Myocyte (in vitro differentiated cells): ENCODE results near the gene ASB18. TPM values are rescaled to one million over a fixed set of nuclear protein-coding genes. Genes with fewer than 3 reads are reported as not detected.

Experiments
- DNase-seq: peaks from one replicate; pipeline ENCODE4 v3.0.0-alpha.2; 2012; ENCODE audit warnings: low read depth
- total RNA-seq: library from RNA; depleted of rRNA; stranded (reverse); fragments of >200 nt; gene quantifications from 2 replicates; pipeline ENCODE4 v1.2.3, GENCODE V29; 2014

Gene ASB18
- total RNA-seq, 1 donor from 2014 or later, result 0.24 TPM

DNA sequence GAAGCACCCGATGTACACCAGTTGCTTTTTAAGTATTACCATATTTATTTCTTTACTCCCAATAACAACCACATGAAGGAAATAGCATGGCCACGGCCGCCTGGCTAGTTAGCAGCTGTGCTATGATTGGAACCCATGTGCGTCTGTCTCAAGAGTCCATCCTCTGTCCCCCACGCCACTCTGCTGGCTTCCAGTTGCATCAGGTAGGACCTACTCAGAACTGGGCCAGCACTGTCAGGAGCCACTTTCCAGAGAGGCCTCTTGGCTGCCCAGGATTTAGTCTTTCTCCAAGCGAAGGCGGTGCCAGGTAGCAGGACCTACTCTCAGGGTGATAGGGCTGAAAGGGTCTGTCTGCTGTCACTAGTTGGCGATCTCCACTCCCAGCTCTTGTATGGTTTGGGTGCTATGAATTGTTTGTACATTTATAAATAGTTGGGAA lies 22.1 kb downstream of the ASB18 start:
- DNase-seq, result no peak

DNA sequence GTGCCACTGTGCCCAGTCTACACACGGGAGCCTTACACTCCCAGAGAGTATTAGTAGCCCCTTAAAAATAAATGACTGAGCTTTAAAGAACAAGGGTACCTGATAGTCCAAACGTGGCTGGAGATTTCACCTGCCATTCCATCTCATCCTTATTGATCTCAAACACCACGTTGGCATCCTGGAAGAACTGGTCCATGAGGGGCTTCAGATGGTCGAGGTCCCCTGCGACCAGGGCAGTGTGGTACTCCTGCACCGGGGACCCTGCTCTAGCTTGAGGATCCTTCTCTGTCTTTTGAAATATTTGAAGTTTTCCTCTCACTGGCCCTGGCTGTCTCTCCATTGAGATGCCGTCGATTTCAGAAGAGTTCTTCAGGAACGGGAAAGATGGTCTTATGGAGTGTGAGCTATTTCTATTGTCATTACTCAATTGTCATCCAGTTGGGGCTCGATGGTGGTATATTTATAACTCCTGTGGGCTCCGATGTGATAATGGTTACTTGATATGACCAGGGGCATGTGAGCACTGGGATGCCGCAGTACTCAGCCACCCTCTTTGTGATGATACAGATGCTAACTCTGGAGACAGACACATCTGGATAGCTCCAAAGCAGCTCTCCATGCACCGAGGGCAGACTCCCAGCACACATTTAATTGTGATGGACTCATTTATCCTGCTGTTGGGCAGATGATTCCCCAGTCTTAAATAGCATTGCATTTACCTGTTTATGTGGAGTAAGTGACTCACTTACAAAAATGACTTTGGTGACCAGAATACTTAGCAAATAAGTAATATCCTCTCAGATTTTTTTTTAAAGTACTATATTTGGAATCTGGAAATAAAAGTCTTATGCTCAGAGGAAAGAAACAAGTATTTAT lies 22.8 kb downstream of the ASB18 start:
- DNase-seq, result peak; percentile 78

DNA sequence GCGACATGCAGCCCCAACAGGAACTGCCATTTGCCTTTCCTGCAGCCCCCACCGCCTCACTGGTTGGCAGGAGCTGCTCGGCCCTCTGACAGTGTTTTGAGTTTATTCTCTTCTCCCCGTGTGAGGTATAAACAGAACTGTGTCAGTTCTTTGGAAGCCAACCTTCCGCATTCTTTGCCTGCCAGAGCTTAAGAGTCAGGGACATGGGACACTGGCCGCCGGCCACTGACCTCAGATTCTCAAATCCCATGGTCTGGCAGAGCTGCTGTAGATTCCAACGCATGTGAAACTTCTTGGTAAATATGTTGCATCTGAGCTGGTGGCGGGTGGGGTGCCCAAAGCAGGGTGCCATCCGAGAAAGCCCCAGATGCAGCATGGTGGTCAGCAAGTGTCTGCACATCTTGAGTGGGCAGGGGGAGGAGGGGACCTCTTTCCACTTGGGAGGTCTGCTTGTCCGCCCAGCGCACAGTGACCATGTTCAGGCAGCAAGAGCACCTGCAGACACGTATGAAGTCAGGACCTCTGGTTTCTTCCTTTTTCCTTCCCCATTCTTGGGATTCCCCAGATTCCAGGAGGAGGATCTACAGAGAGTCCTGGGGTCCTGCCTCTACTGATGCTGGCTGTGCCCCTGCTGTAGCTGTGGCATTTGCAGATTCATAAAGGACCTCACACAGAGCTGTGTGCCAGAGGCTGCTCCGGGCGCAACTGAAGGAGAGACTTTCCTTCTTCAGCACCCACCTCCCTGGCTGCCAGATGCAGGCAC lies 23.8 kb downstream of the ASB18 start:
- peak; percentile 86 for DNase-seq

DNA sequence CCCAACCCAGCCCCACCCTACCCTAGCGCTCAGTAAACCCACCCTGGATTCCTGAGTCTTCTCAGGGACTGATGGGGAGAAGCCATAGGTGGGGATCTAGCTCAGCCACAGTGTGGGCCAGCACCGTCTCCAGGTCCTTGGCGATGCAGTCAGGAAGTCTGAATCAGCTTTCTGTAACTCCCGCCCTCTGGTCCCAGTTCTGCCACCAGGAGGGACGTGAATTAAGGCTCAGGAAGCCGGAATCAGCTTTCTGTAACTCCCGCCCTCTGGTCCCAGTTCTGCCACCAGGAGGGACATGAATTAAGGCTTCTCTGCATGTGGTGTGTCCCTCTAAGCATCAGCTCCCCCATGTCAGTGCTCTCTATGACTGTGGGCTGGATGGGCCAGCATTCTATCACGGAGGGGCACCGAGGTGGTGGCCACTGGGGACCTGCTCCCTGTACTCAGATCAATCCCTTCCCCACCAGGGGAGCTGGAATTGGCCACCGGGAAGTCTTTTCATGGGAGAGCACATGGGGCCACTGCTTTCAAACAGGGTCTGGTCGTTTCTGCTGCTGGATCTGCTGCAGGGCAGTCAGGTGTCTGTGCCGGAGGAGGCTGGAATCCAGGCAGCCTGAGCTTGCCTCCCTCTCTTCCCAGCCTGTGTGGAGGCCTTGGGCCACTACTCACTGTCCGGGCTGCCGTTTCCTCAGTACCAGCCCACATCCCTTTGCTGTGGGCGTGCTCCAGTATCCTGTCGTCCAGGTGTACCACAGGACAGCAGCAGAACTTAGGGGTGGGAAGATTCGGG lies 24.7 kb downstream of the ASB18 start:
- DNase-seq, result no peak

DNA sequence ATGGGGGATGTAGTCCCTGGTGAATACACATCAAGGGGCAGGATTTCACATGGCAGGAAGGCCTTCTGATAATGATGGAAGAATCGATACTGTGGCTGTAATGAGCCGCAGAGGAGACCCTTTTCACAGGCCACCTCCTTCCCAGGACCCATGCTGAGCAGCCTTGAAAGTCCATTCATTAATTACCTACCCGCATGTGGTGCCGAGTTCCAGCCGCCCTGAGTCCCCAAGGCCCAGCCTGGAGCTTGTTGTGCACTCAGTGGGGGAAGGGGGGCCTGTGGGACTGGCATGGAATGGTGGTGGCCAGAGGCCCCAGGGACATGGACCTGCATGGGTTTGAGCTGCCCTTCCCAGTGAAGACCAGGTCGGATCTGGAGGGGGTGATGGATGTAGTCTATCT lies 25.5 kb downstream of the ASB18 start:
- DNase-seq, result no peak

DNA sequence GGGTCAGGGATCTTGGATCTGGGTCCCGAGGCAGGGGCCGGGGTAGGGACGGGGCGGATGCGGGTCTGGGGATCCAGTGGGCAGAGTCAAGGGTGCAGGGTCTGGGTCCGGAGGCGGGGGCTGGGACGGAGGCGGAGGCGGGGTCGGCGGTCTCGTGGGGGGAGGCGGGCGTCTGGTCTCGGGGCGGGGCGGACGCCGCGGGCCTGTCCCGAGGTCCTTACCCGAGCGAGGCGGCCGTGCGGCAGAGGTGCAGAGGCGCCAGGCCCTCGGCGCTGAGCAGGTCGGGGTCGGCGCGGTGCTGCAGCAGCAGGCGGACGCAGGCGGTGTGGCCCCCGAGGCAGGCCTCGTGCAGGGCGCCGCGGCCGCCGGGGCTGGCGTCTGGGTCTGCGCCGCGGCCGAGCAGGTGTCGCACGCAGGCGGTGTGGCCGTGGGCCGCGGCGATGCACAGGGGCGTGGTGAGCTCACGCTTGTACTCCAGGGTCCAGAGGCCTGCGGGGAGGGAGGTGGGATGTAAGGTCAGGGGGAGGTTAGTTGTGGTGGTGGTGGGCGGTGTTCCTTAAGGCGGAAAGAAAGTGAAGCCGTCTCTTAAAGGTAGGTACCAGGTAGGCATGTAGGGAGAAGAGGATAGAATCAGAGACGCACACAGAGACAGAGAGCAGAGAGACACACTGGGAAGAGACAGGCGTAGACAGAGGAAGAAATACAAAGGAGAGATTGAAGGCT lies 26.6 kb downstream of the ASB18 start:
- no peak for DNase-seq

DNA sequence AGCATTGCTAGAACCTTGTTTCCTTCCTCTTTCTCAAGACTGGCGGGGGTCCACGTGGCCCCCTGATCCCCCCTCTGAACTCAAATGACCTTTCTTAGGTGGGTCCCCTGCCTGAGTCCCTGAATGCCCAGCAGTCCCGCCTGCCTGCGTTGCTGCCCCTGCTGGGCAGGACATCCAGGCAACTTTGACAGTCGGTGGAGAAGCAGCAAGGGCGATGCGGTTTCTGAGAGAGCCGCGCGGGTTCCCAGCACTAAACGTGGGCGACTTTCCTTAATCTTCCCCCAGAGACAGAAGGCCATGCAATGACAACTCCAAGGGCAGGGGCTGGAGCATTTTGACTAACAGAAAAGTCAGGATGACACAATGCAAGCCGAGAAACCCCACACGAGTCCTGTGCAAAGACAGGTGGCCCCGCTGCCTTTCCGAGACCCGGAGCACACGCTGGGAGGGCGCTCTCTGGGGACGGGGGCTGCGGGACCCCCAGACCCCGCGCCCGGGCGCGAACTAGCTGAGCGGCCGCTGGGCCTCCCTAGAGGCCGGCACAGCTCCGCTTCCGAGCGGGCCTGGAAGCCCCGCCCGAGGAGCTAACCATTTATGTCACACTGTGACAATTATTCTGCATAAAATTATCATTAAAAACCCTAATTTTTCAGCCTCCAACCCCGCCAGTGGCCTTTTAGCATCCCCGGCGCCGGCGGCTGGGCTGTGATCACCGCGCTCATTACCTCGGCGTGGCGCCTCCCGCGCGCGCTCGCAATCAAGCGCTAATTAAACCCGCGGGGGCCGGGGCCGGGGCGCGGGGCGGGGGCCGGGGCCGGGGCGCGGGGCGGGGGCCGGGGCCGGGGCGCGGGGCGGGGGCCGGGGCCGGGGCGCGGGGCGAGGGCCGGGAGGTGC lies 27.4 kb downstream of the ASB18 start:
- DNase-seq, result no peak

DNA sequence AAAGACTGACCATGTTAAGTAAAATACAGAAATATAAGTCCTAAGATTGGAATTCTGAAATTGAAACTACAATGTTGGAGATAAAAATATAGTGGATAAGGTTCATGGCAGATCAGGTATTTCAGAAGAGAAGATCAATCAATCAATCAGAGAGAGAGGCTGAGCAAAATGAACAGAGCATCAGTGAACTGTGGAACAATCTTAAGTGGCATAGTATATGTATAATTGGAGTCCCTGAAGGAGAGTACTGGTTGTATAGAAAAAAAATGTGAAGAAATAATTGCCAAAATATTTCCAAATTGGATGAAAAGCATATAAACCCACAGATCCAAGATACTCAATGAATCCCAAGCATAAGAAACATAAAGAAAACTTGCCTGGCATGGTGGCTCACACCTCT lies 35.0 kb downstream of the ASB18 start:
- no peak for DNase-seq

DNA sequence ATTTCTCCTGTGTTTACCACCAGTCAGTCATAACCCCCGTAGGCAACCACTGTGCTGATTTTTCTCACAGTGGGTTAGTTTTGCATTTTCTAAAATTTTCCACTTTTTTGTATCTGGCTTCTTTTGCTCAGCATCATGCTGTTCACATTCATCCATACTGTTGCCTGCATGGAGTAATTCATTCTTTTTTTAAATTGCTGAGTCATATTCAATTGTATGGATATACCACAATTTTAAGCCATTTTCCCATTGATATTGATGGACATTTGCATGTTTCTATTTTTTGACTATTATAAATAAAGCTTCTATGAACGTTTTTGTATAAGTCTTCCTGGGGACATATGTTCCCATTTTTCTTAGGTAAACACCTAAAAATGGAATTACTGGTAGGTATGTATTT lies 40.5 kb downstream of the ASB18 start:
- DNase-seq, result no peak

DNA sequence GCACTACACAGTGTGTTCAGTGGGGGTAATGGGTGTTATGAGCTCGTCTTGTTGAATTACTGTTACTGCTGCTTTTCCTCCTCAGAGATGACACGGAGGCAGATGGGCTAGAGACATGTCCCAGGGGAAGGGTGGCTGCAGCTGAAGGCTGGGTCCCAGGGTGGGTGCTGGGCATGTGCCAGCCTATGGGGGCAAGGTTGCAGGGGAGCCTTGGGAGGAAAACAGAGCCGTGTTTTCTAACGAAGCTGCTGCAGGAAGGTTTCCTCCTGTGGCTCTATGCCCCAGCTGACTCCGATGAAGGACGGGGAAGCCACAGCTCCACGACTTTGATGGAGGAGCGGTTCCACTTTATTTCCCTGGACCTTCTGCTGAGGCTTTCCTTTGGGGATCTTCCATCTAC lies 42.4 kb downstream of the ASB18 start:
- no peak for DNase-seq

DNA sequence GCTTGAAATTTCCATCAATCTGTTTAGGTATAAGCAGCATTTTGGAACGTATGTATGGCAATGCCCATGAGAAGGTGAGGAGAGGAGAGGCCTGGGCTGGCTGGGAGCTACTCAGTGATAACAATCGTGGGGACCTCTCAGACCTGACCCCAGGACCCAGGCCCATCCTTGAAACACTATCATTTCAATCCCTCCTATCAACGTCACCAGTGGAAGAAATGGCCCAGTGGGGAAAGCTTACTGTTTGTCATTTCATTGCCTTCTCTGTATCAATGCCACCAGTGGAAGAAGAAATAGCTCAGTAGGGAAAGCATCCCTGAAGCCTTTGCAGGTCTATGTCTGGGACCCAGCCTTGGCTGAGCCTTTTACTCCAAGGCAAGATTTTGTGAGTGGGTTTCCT lies 44.8 kb downstream of the ASB18 start:
- no peak for DNase-seq

DNA sequence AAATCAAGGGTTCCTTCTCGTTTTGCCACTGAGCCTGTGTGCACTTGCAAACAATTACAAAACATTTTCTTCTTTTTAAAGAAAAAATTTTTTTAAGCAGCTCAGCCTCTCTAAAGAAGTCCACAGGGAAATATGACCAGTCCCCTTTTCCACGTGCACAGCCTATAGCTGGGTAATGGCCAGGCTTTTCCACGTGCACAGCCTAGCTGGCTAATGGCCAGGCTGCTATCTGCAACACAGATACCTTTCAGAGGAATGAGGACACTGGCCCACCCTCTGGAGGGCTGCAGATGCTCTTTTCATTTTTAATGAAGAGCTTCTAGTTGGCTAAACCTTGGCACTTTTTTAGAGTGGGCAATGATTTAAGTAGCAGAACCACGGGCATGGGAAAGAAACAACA lies 46.3 kb downstream of the ASB18 start:
- DNase-seq, result no peak

DNA sequence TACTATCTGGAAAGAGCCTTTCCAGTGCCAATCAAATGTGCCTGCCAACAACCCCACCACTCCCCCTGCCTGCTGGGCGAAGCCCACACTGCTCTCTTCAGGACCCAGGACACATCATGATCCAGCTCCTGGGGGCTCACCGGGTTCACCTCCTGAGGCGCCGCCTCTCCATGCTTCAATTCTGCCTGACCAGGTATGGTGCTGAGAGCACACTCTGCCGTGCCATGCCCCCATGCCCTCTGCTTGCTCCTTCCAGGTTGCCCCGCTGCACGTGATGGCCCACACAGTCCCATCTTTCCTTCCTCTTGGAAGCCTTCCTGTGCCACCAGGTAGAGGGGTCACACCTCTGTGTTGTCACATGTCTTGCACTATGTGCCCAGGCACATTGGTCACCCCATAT lies 47.5 kb downstream of the ASB18 start:
- DNase-seq, result no peak

DNA sequence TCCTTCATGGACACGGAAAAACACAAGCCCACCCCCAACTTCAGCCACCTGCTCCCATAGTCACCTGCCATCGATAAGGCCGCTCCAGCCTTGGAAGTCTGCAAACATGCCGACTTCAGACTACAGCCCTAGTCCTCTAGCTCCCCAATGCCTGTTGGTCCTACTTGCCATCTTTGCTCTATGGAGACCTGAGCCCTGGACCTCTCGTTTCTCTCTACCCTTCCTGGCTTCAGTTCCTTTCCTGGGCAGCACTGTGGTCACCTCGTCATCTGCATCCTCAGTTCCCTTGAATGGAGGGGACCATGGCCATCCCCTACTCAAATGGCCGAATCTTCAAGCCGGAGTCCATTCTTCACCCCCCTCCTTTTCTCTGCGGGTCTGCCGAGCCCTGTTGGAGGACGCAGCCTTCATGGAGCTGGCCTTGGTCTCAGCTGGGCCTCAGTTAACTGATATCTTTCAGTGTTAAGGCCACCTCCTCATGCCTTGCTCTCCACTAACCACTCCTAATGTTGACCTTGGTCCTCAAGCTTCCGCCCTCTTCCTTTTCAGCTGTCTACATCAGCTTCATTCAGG lies 48.4 kb downstream of the ASB18 start:
- DNase-seq, result no peak

DNA sequence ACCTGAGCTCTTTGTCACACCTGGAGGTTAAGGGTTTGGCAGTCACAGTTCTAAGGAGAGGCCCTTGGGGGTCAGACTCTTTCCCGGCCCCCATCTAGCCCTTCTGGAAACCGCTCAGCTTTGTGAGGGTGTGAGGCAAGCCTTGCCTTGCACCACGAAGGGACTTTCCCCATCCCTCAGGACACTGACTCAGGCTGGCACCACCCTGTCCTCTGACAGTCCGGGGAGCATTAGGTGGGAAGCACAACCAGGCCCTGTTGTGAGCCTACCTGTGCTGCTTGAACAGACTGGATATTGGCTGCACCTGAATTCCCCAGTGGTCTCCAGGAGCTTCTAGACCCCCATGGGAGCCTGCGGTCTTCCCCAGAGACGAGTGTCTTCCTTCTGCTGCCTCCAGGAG lies 49.0 kb downstream of the ASB18 start:
- DNase-seq, result no peak

DNA sequence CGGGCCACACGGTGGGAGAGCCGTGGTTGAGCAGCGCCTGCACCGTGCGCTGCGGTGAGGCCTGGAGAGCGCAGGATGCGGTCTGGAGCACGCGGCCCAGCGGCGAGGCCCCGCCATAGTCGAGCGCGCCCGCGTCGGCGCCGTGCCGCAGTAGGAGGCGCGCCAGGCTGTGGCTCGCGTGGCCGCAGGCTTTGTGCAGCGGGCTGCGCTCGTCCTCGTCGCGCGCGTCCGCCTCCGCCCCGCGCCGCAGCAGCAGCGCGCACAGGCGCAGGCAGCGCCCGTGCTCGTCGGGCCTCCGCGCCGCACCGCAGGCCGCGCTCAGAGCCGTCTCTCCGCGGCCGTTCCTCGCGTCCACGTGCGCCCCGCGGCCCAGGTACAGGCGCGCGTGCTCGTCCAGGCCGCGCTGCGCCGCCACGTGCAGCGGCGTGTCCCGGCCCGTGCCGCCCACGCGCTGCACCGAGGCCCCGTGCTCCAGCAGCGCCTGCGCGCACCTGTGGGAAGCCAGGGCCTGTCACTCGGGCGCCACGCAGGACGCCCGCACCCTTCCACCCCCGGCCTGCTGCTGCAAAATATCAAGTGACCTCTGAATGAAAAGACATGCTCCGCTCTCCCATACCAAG lies 49.7 kb downstream of the ASB18 start:
- no peak for DNase-seq

DNA sequence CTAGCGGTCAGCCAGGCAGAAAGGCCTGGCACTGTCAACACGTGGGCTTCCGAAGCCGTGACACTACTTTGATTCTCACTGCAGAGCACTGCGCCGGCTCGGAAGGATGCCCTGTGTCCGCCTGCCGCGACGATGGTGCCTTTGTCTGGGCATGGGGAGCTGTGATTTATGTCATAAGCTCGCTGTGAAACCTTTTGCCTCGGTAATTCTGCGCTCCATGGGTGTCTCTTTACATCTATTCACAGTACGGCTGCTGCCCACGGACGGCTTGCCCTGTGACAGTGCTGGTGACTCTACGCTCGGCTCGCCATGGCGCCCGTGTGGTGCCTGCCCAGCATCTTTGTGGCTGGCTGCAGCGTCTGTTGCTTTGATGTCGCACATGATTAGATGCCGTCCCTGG lies 52.9 kb downstream of the ASB18 start:
- DNase-seq, result no peak

DNA sequence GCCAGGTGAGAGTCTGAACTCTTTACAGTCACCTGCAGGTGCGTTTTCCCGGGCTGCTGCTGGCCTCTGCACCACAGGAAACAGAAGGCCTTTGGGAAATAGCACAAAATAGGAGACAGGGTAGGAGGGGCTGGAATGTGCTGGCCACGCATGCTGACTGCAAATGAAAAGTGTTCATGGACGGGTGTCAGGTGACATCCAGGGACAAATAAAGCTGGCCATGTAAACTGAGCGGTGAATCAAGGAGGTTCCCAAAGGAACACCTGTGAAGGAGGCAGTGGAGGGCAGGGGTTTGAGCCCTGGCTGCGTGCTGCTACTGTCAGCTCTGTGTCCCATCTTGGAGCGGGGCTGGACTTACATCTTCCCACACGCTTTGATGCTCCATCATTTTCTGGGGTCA lies 53.7 kb downstream of the ASB18 start:
- no peak for DNase-seq

DNA sequence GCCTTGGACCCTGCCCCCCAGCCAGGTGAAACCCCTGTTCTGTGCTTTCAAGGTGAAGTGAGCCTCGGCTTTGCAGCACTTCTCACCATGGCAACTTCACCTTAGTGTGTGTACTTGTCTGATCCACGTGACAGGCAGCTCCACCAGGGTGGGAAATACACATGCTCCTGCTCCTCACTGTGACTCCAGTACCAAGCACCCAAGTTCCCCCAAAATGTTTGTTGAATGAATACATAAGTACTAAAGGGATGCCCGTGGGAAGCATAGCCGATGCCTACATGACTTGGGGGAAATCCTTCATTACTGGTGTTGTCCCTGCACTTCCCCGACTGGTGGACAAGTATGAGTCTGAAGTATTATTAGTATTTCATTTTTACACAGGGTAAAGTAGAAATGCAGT lies 54.2 kb downstream of the ASB18 start:
- DNase-seq, result no peak
